A549 (cell line): ENCODE data around the gene PRSS8.
"Not testable (repeated sequence)": the region's sequence is repeated elsewhere in the genome, so short reads cannot be mapped to it uniquely, and the experiment has no call there.

Source experiments
- MAFK ChIP-seq: fragments of 450-650 bp; IDR thresholded peaks from 2 replicates; pipeline ENCODE4 v1.6.1; 2014; ENCODE audit not compliant: partially characterized antibody
- RCOR1 ChIP-seq: fragments of 150-350 bp; IDR thresholded peaks from 2 replicates; pipeline ENCODE4 v1.6.1; 2014; ENCODE audit warnings: antibody characterized with exemption, low read length, low read depth

GRCh38 chr16:31144418-31144817 is 8.9 kb upstream of the PRSS8 start:
- not testable (repeated sequence) for TF ChIP-seq RCOR1, MAFK
